K562 (cell line): Measurements from ENCODE around the gene CDR2L. TPM values are rescaled to one million over a fixed set of nuclear protein-coding genes. Genes with fewer than 3 reads are reported as not detected.
A peak's percentile ranks its signal among the peaks of the same experiment; 100 is the strongest.

Source experiments
- ATF1 ChIP-seq, 2 experiments: fragments of 450-650 bp in 1 of 2; IDR thresholded peaks; 2 replicates each; pipeline ENCODE4 v1.6.1; 2016; ENCODE audit warnings: missing compliant biosample characterization in 1 of 2, missing genetic modification characterization in 1 of 2
- BRD9 ChIP-seq: fragments of 450-650 bp; IDR thresholded peaks from 2 replicates; pipeline ENCODE4 v1.6.1; 2018; ENCODE audit warnings: low read depth; ENCODE audit not compliant: partially characterized antibody
- C11orf30 ChIP-seq: fragments of 450-650 bp; IDR thresholded peaks from 2 replicates; pipeline ENCODE4 v1.6.1; 2016; ENCODE audit warnings: low read depth, mild to moderate bottlenecking
- CBFA2T2 ChIP-seq: fragments of 450-650 bp; conservative IDR thresholded peaks from 2 replicates; pipeline ENCODE4 v1.6.1; 2017; ENCODE audit warnings: mild to moderate bottlenecking
- CHD1 ChIP-seq: fragments of 200-600 bp; sonication (generic); IDR thresholded peaks from one replicate; pipeline ENCODE4 v1.6.1; 2012; ENCODE audit warnings: mild to moderate bottlenecking, moderate library complexity, low read length, inconsistent platforms
- EP400 ChIP-seq: fragments of 450-650 bp; IDR thresholded peaks from 2 replicates; pipeline ENCODE4 v1.6.1; 2017; ENCODE audit warnings: antibody characterized with exemption, mild to moderate bottlenecking, moderate library complexity
- HMG20B ChIP-seq: fragments of 250-450 bp; sonication (Bioruptor Pico); IDR thresholded peaks from 2 replicates; pipeline ENCODE4 v1.5.0; 2021; ENCODE audit warnings: mild to moderate bottlenecking
- MAZ ChIP-seq, 2 experiments: fragments of 450-650 bp in 1 of 2; sonication (generic) in 1 of 2; formaldehyde crosslinking; IDR thresholded peaks in 1 of 2; conservative IDR thresholded peaks in 1 of 2; 2 replicates each; pipeline versions ENCODE4 v1.4.0 to v1.5.0; 2020; ENCODE audit warnings: mild to moderate bottlenecking in 1 of 2, missing genetic modification reagents in 1 of 2
- MBD1 ChIP-seq: fragments of 250-450 bp; sonication (Bioruptor Pico); IDR thresholded peaks from 2 replicates; pipeline ENCODE4 v1.8.0; 2022; ENCODE audit warnings: inconsistent platforms
- MECOM ChIP-seq: fragments of 250-450 bp; sonication (Bioruptor Pico); IDR thresholded peaks from 2 replicates; pipeline ENCODE4 v1.8.0; 2022; ENCODE audit warnings: inconsistent platforms
- MED1 ChIP-seq: sonication (generic); formaldehyde crosslinking; IDR thresholded peaks from 2 replicates; pipeline ENCODE4 v1.8.1; 2023; ENCODE audit warnings: missing genetic modification reagents, borderline replicate concordance
- MXI1 ChIP-seq: IDR thresholded peaks from 2 replicates; pipeline ENCODE4 v1.6.1; 2011; ENCODE audit warnings: low read depth, mild to moderate bottlenecking, improper control_type of control experiment, low read length
- PHB2 ChIP-seq: fragments of 450-650 bp; IDR thresholded peaks from 2 replicates; pipeline ENCODE4 v1.6.1; 2017; ENCODE audit warnings: low read depth
- RBFOX2 ChIP-seq: fragments of 200-400 bp; formaldehyde crosslinking; IDR thresholded peaks from 2 replicates; pipeline ENCODE4 v1.6.1; 2017; ENCODE audit warnings: low read depth, mild to moderate bottlenecking, low read length, moderate library complexity
- RFX5 ChIP-seq: IDR thresholded peaks from 2 replicates; pipeline ENCODE4 v1.6.1; 2011; ENCODE audit warnings: low read depth, mild to moderate bottlenecking, improper control_type of control experiment, low read length
- RNF2 ChIP-seq: sonication (generic); IDR thresholded peaks from 2 replicates; pipeline ENCODE4 v1.6.1; 2016
- SMARCE1 ChIP-seq: fragments of 450-650 bp; IDR thresholded peaks from 2 replicates; pipeline ENCODE4 v1.7.1; 2016; ENCODE audit warnings: mild to moderate bottlenecking
- SRSF1 ChIP-seq: fragments of 200-400 bp; formaldehyde crosslinking; IDR thresholded peaks from 2 replicates; pipeline ENCODE4 v1.6.1; 2017; ENCODE audit warnings: mild to moderate bottlenecking, low read depth, low read length, moderate library complexity
- TCF3 ChIP-seq: sonication (generic); formaldehyde crosslinking; IDR thresholded peaks from 2 replicates; pipeline ENCODE4 v1.4.0; 2020; ENCODE audit warnings: mild to moderate bottlenecking, missing genetic modification reagents
- TFAP4 ChIP-seq: sonication (generic); formaldehyde crosslinking; IDR thresholded peaks from 2 replicates; pipeline ENCODE4 v1.8.0; 2022; ENCODE audit warnings: missing genetic modification reagents, mild to moderate bottlenecking, moderate library complexity, borderline replicate concordance
- TRIM28 ChIP-seq: fragments of 450-650 bp; IDR thresholded peaks from 2 replicates; pipeline ENCODE4 v1.6.1; 2017
- ZKSCAN1 ChIP-seq: fragments of 150-350 bp; IDR thresholded peaks from 2 replicates; pipeline ENCODE4 v1.6.1; 2016; ENCODE audit warnings: low read depth, low read length
- ZKSCAN8 ChIP-seq: fragments of 200-800 bp; sonication (Bioruptor generic); IDR thresholded peaks from 2 replicates; pipeline ENCODE4 v1.6.1; 2016; ENCODE audit warnings: missing genetic modification characterization, missing compliant biosample characterization
- ZNF134 ChIP-seq: fragments of 250-450 bp; sonication (Bioruptor Pico); conservative IDR thresholded peaks from 2 replicates; pipeline ENCODE4 v1.4.0; 2020
- ZNF3 ChIP-seq: fragments of 250-450 bp; sonication (Bioruptor Pico); IDR thresholded peaks from 2 replicates; pipeline ENCODE4 v1.5.0; 2021; ENCODE audit warnings: mild to moderate bottlenecking, moderate library complexity
- ZNF584 ChIP-seq: fragments of 200-800 bp; sonication (Bioruptor generic); IDR thresholded peaks from 2 replicates; pipeline ENCODE4 v1.6.1; 2016; ENCODE audit warnings: low read depth, mild to moderate bottlenecking, missing genetic modification characterization, missing compliant biosample characterization
- polyA plus RNA-seq, 8 experiments: library from polyadenylated mRNA; depleted of rRNA in 4 of 8; stranded (reverse) in 5 of 8; unstranded in 3 of 8; fragments of >200 nt; fragmentation: Nextera tagmentation in 2 of 8; fragmentation: Illumina TruSeq in 1 of 8; extraction: Ambion mirVana in 2 of 8; extraction: Trizol in 1 of 8; gene quantifications; 2 replicates each; pipeline versions ENCODE4 v1.2.1 to v1.2.3, GENCODE V29; 2011 to 2014; ENCODE audit warnings: inconsistent platforms in 1 of 8, missing spikeins in 1 of 8
- total RNA-seq, 7 experiments: library from RNA; depleted of rRNA in 6 of 7; stranded (reverse); fragments of >200 nt in 6 of 7; fragmentation: Illumina TruSeq in 2 of 7; extraction: Trizol in 2 of 7; gene quantifications; 2 replicates each; pipeline versions ENCODE4 v1.2.1 to v1.2.3, GENCODE V29; 2011 to 2021; ENCODE audit warnings: low replicate concordance in 1 of 7
- TF ChIP-seq, protein P1 (sequence below): sonication (generic); formaldehyde crosslinking; IDR thresholded peaks from 2 replicates; pipeline ENCODE4 v1.8.0; 2022; ENCODE audit warnings: missing genetic modification reagents, mild to moderate bottlenecking, borderline replicate concordance

Gene CDR2L
- total and polyA plus RNA-seq, 9 of the 15 experiments (the other 6 are each of a cell fraction or from before 2014, with no cell fraction given) = 2.7 to 16.0 (median 7.3) TPM

DNA sequence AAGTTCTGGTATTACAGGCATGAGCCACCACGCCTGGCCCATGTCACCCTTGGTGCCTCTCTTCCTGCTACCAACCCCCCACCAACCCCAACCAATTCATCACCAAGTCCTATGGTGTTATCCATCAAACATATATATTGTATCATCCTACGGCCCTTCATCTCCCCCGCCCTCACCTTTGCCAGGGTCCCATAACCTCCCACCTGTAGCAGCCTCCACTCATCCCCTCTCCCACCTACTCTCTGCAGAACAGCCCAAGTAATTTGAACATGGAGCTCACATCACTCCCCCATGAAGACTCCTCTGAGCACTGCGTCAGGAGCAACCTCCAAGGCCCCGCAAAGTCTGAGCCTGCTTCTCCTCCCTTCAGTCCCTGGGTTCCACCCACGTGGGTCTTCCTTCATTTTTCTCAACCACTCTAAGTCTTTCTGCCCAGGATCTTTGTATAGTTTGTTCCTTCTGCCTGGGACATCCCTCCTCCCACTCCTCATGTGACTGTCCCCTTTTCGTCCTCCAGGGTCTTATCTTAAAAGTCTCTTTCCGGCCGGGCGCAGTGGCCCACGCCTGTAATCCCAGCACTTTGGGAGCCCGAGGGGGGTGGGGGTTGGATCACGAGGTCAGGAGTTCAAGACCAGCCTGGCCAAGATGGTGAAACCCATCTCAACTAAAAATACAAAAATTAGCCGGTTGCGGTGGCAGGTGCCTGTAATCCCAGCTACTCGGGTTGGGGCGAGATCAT lies 7.9 kb upstream of the CDR2L start (continued):
- TF ChIP-seq MBD1 (CRISPR knock-in tag) = no peak
- TF ChIP-seq BRD9 = no peak
- TF ChIP-seq TFAP4 (CRISPR knock-in tag) = peak; percentile 45; the same call in 1 of the 2 replicates
- TF ChIP-seq MAZ (CRISPR knock-in tag; conservative IDR thresholded peaks at IDR 0.05 in 1 of 2, IDR thresholded peaks at IDR 0.05 in 1 of 2) = no peak; a peak in 1 of 4 replicates
- peak; percentile 58; the same call in 1 of the 2 replicates for TF ChIP-seq SMARCE1
- TF ChIP-seq ZKSCAN8 (CRISPR knock-in tag) = no peak
- TF ChIP-seq MECOM (CRISPR knock-in tag) = no peak
- no peak for TF ChIP-seq RFX5
- TF ChIP-seq TCF3 (CRISPR knock-in tag) = no peak
- no peak for TF ChIP-seq PHB2
- TF ChIP-seq EP400 = 0 out of 2 replicates have a peak, but pooled peaks have one; percentile 33
- no peak for TF ChIP-seq SRSF1
- TF ChIP-seq ZKSCAN1 = no peak
- no peak for TF ChIP-seq MXI1
- TF ChIP-seq C11orf30 = no peak
- no peak for TF ChIP-seq TRIM28
- no peak for TF ChIP-seq ZNF584
- peak; percentile 35 for TF ChIP-seq CBFA2T2
- TF ChIP-seq, protein P1, sequence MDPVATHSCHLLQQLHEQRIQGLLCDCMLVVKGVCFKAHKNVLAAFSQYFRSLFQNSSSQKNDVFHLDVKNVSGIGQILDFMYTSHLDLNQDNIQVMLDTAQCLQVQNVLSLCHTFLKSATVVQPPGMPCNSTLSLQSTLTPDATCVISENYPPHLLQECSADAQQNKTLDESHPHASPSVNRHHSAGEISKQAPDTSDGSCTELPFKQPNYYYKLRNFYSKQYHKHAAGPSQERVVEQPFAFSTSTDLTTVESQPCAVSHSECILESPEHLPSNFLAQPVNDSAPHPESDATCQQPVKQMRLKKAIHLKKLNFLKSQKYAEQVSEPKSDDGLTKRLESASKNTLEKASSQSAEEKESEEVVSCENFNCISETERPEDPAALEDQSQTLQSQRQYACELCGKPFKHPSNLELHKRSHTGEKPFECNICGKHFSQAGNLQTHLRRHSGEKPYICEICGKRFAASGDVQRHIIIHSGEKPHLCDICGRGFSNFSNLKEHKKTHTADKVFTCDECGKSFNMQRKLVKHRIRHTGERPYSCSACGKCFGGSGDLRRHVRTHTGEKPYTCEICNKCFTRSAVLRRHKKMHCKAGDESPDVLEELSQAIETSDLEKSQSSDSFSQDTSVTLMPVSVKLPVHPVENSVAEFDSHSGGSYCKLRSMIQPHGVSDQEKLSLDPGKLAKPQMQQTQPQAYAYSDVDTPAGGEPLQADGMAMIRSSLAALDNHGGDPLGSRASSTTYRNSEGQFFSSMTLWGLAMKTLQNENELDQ (CRISPR knock-in tag) = no peak
- no peak for TF ChIP-seq RBFOX2
- TF ChIP-seq CHD1 = no peak
- no peak for TF ChIP-seq ZNF134 (CRISPR knock-in tag)
- TF ChIP-seq ZNF3 (CRISPR knock-in tag) = no peak
- TF ChIP-seq HMG20B (CRISPR knock-in tag) = no peak
- no peak for TF ChIP-seq MED1 (CRISPR knock-in tag)
- TF ChIP-seq RNF2 = peak; percentile 27; the same call in 1 of the 2 replicates
- TF ChIP-seq ATF1 (CRISPR knock-in tag; IDR thresholded peaks at IDR 0.05) = no peak
- TF ChIP-seq ATF1 (tag; IDR thresholded peaks at IDR 0.05) = no peak
